H1 (cell line): ENCODE data around the gene RNF126. TPM values are rescaled to one million over a fixed set of nuclear protein-coding genes. Genes with fewer than 3 reads are reported as not detected.
"Not testable (repeated sequence)": the region's sequence is repeated elsewhere in the genome, so short reads cannot be mapped to it uniquely, and the experiment has no call there.

Experiments used
- CTCF ChIA-PET: fragments of 300-600 bp; sonication (Branson Sonifier 250); formaldehyde crosslinking; loops from one replicate; lab custom pipeline; 2021; ENCODE audit not compliant: partially characterized antibody; lab: Charles Lee
- POLR2A ChIA-PET: fragments of 300-600 bp; sonication (Branson Sonifier 250); formaldehyde crosslinking; loops from one replicate; lab custom pipeline; 2021; ENCODE audit warnings: inconsistent platforms; ENCODE audit not compliant: partially characterized antibody; lab: Charles Lee
- DNase-seq, 2 experiments: peaks; one replicate each; pipeline versions ENCODE4 v3.0.0 to v3.0.0-alpha.2; 2010 to 2022; ENCODE audit warnings: low spot score in 2 of 2, low read depth in 1 of 2, mixed read lengths in 1 of 2
- FAIRE-seq: peaks from 2 replicates; lab custom pipeline; 2011; peaks lifted over from hg19 to GRCh38; lab: Jason Lieb, UNC
- H2AFZ ChIP-seq: 2 replicates; pipeline ENCODE4 v1.8.1; 2012; ENCODE audit warnings: low read length, inconsistent platforms
- H2AK5ac ChIP-seq: 2 replicates; pipeline ENCODE4 v1.6.1; 2013; ENCODE audit warnings: low read depth, low read length
- H2BK120ac ChIP-seq: replicated peaks from 2 replicates; pipeline ENCODE3; 2013; ENCODE audit warnings: low read depth, low read length, inconsistent platforms
- H2BK12ac ChIP-seq: 2 replicates; pipeline ENCODE4 v1.6.1; 2013; ENCODE audit warnings: low read depth, low read length
- H2BK15ac ChIP-seq: 2 replicates; pipeline ENCODE4 v1.6.1; 2013; ENCODE audit warnings: low read length
- H2BK20ac ChIP-seq: 2 replicates; pipeline ENCODE4 v1.6.1; 2013; ENCODE audit warnings: low read length
- H2BK5ac ChIP-seq: 2 replicates; pipeline ENCODE4 v1.6.1; 2013; ENCODE audit warnings: low read depth, low read length
- H3K14ac ChIP-seq: 2 replicates; pipeline ENCODE4 v1.6.1; 2013; ENCODE audit warnings: inconsistent platforms; ENCODE audit not compliant: insufficient read length
- H3K18ac ChIP-seq: 2 replicates; pipeline ENCODE4 v1.6.1; 2013; ENCODE audit warnings: low read length; ENCODE audit errors: extremely low read depth
- H3K23ac ChIP-seq: 2 replicates; pipeline ENCODE4 v1.6.1; 2013; ENCODE audit warnings: inconsistent platforms; ENCODE audit not compliant: insufficient read length
- H3K23me2 ChIP-seq: 2 replicates; pipeline ENCODE4 v1.6.1; 2013; ENCODE audit warnings: low read depth, low read length
- H3K27ac ChIP-seq: 2 replicates; pipeline ENCODE4 v1.6.1; 2011; ENCODE audit warnings: low read depth, low read length, inconsistent platforms
- H3K27me3 ChIP-seq, 4 experiments: replicated peaks in 1 of 4; 1 replicate in 1 of 4; 2 replicates in 3 of 4; pipeline versions ENCODE4 v1.6.1 to v1.8.1; 2011 to 2013; ENCODE audit warnings: low read length in 3 of 4, mild to moderate bottlenecking in 3 of 4, inconsistent platforms in 2 of 4, mixed read lengths in 2 of 4, moderate library complexity in 1 of 4; ENCODE audit not compliant: control insufficient read depth in 3 of 4, insufficient read depth in 3 of 4; ENCODE audit errors: extremely low read depth in 1 of 4
- H3K36me3 ChIP-seq, 4 experiments: 2 replicates each; pipeline versions ENCODE4 v1.6.1 to v1.8.1; 2011 to 2013; ENCODE audit warnings: mild to moderate bottlenecking in 4 of 4, low read length in 3 of 4, moderate library complexity in 2 of 4, control low read depth in 1 of 4, inconsistent platforms in 1 of 4; ENCODE audit not compliant: insufficient read depth in 4 of 4, control insufficient read depth in 2 of 4
- H3K4ac ChIP-seq: replicated peaks from 2 replicates; pipeline ENCODE3; 2013; ENCODE audit warnings: low read length, low read depth, mixed read lengths, inconsistent platforms; ENCODE audit not compliant: insufficient read length
- H3K4me1 ChIP-seq, 4 experiments: replicated peaks in 1 of 4; 1 replicate in 1 of 4; 2 replicates in 3 of 4; pipeline versions ENCODE4 v1.6.1 to v1.8.1; 2011 to 2013; ENCODE audit warnings: low read length in 3 of 4, inconsistent platforms in 2 of 4, mixed read lengths in 1 of 4; ENCODE audit not compliant: insufficient read depth in 4 of 4, control insufficient read depth in 3 of 4
- H3K4me2 ChIP-seq, 2 experiments: 2 replicates each; pipeline versions ENCODE4 v1.6.1 to v1.8.1; 2011 to 2013; ENCODE audit warnings: low read depth in 2 of 2, low read length in 2 of 2, control low read depth in 1 of 2, inconsistent platforms in 1 of 2, mild to moderate bottlenecking in 1 of 2; ENCODE audit not compliant: insufficient read depth in 1 of 2
- H3K4me3 ChIP-seq, 4 experiments: fragments of 200-600, 300-600 bp in 1 of 4; sonication (generic), shearing (Covaris generic), sonication (Bioruptor Twin) in 1 of 4; 2 replicates each; pipeline versions ENCODE4 v1.5.1 to v1.8.1; 2011 to 2016; ENCODE audit warnings: low read length in 4 of 4, low read depth in 3 of 4, control low read depth in 2 of 4, inconsistent platforms in 2 of 4, mild to moderate bottlenecking in 2 of 4, mixed read lengths in 1 of 4, moderate library complexity in 1 of 4; ENCODE audit not compliant: insufficient read depth in 2 of 4; ENCODE audit errors: extremely low read depth in 1 of 4
- H3K56ac ChIP-seq: replicated peaks from 2 replicates; pipeline ENCODE3; 2013; ENCODE audit warnings: low read depth, mild to moderate bottlenecking, mixed read lengths, low read length, inconsistent platforms; ENCODE audit not compliant: insufficient read length
- H3K79me1 ChIP-seq: 2 replicates; pipeline ENCODE4 v1.6.1; 2013; ENCODE audit warnings: low read depth, low read length, control low read depth
- H3K79me2 ChIP-seq, 2 experiments: 2 replicates each; pipeline versions ENCODE4 v1.6.1 to v1.8.1; 2012 to 2013; ENCODE audit warnings: low read length in 2 of 2, mild to moderate bottlenecking in 2 of 2, inconsistent platforms in 1 of 2; ENCODE audit not compliant: insufficient read depth in 2 of 2, control insufficient read depth in 1 of 2
- H3K9ac ChIP-seq, 4 experiments: replicated peaks in 1 of 4; 1 replicate in 1 of 4; 2 replicates in 3 of 4; pipeline versions ENCODE4 v1.6.1 to v1.8.1; 2011 to 2013; ENCODE audit warnings: low read depth in 3 of 4, low read length in 3 of 4, control low read depth in 2 of 4, mild to moderate bottlenecking in 2 of 4, moderate library complexity in 2 of 4, inconsistent platforms in 1 of 4; ENCODE audit errors: extremely low read depth in 1 of 4
- H3K9me3 ChIP-seq, 2 experiments: 2 replicates each; pipeline versions ENCODE4 v1.6.1 to v1.8.1; 2012 to 2013; ENCODE audit warnings: mild to moderate bottlenecking in 2 of 2, moderate library complexity in 2 of 2, control low read depth in 1 of 2, inconsistent platforms in 1 of 2, low read depth in 1 of 2, low read length in 1 of 2, mixed read lengths in 1 of 2; ENCODE audit not compliant: insufficient read depth in 2 of 2
- H4K20me1 ChIP-seq, 2 experiments: replicated peaks in 1 of 2; 2 replicates each; pipeline versions ENCODE3 to v1.8.1; 2011 to 2013; ENCODE audit warnings: inconsistent platforms in 2 of 2, low read length in 2 of 2, mild to moderate bottlenecking in 1 of 2; ENCODE audit not compliant: insufficient read depth in 2 of 2, control insufficient read depth in 1 of 2
- H4K5ac ChIP-seq: 2 replicates; pipeline ENCODE4 v1.6.1; 2013; ENCODE audit warnings: low read length, low read depth, mixed read lengths, inconsistent platforms; ENCODE audit not compliant: insufficient read length
- H4K8ac ChIP-seq: 2 replicates; pipeline ENCODE4 v1.8.0; 2013; ENCODE audit warnings: mild to moderate bottlenecking, moderate library complexity, low read length, inconsistent platforms; ENCODE audit not compliant: insufficient read depth; ENCODE audit errors: extremely low read depth
- H4K91ac ChIP-seq: replicated peaks from 2 replicates; pipeline ENCODE3; 2013; ENCODE audit warnings: low read length, mixed read lengths, inconsistent platforms; ENCODE audit not compliant: insufficient read length
- BRCA1 ChIP-seq: IDR thresholded peaks from 2 replicates; pipeline ENCODE4 v1.6.1; 2012; ENCODE audit warnings: low read depth, low read length, improper control_type of control experiment
- MAFK ChIP-seq: IDR thresholded peaks from 2 replicates; pipeline ENCODE4 v1.6.1; 2012; ENCODE audit warnings: low read depth, mild to moderate bottlenecking, improper control_type of control experiment, low read length
- MAX ChIP-seq: IDR thresholded peaks from 2 replicates; pipeline ENCODE4 v1.6.1; 2012; ENCODE audit warnings: inconsistent platforms
- PHF8 ChIP-seq: fragments of 200-600 bp; sonication (generic); conservative IDR thresholded peaks from 2 replicates; pipeline ENCODE4 v1.7.1; 2012; ENCODE audit warnings: low read depth, mild to moderate bottlenecking, inconsistent platforms, low read length, moderate library complexity
- WGBS, 2 experiments: shearing (Covaris generic) in 1 of 2; methylation state at CpG; one replicate each; pipeline versions ENCODE4 v1.1.6 to v1.1.7; 2013 to 2015; ENCODE audit warnings: low lambda C conversion rate in 2 of 2, mixed read lengths in 2 of 2, inconsistent platforms in 1 of 2, low coverage in 1 of 2, missing lambda C conversion rate in 1 of 2; ENCODE audit not compliant: insufficient replicate concordance in 2 of 2, insufficient coverage in 1 of 2, insufficient read length in 1 of 2; ENCODE audit errors: extremely low coverage in 1 of 2, missing lambda C conversion rate in 1 of 2; 5-methylcytosine and 5-hydroxymethylcytosine counted together
- polyA plus RNA-seq, 7 experiments: library from polyadenylated mRNA; depleted of rRNA in 3 of 7; stranded (reverse) in 5 of 7; unstranded in 2 of 7; fragments of >200 nt in 5 of 7; fragments of 200-250 nt in 2 of 7; gene quantifications; 1 replicate in 5 of 7; 2 replicates in 1 of 7; 4 replicates in 1 of 7; pipeline versions ENCODE4 v1.2.1 to v1.2.3, GENCODE V29; 2011 to 2013; ENCODE audit warnings: missing spikeins in 2 of 7, mixed read lengths in 2 of 7
- total RNA-seq: library from RNA; stranded (reverse); fragmentation: NEBNext Ultra II Directional; extraction: Animal tissue kit (Norgen Biotek cat#: 25700); gene quantifications from 2 replicates; pipeline ENCODE4 v1.2.1, GENCODE V29; 2021

The RNF126 gene
- total and polyA plus RNA-seq, 2 of the 8 experiments (the other 6 are each of a cell fraction or from before 2014, with no cell fraction given) = 21.8 to 68.0 TPM

DNA sequence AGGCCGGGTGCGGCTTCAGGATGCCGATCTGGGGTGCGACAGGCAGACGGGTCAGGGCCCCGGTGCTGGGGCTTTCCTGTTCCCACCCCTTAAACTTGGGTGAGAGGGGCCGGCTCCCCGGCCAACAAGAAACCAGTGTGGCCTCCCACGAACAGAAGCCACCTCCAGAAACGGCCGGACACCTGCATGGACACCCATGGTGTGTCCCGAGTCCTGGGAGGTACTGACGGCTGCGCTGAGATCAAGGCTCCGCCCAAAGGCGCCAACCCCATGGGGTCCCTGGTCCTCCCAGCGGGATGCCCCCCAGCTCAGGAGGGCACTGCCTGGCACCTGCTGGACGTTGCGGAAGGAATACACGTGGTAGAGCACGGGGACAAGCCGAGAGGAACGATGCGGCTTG, 41.2 kb downstream of the RNF126 start (continued):
- no peak for TF ChIP-seq PHF8
- TF ChIP-seq MAFK = no peak
- TF ChIP-seq MAX = no peak
- no peak for TF ChIP-seq BRCA1

DNA sequence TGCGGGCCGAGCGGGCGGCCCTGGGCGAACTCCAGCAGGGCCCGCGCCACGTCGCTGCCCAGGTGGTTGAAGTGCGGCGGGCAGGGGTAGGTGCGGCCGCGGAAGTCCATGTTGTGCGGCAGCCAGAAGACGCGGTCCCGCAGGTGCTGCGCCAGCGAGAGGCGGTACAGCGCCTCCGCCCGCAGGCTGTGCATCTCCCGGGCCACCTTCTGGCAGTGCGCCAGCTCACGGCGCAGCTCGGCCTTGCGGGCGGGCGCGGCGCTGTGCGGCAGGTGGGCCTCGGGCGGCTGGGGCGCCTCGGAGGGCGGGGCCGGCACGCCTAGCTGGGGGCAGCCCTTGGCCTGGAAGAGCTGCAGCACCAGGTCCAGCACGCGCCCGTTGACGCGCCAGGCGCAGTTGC, 41.8 kb downstream of the RNF126 start:
- H2BK15ac ChIP-seq, H3K27me3 ChIP-seq, H3K79me2 ChIP-seq, H2BK12ac ChIP-seq, H4K5ac ChIP-seq, FAIRE-seq, DNase-seq, H3K4me1 ChIP-seq, H2BK120ac ChIP-seq, H4K91ac ChIP-seq, H3K4ac ChIP-seq, H3K4me3 ChIP-seq, H3K79me1 ChIP-seq, H2AFZ ChIP-seq, H2BK20ac ChIP-seq, H3K14ac ChIP-seq, H3K23ac ChIP-seq, H3K4me2 ChIP-seq, H3K27ac ChIP-seq, H2AK5ac ChIP-seq, H3K18ac ChIP-seq, H3K56ac ChIP-seq, H3K9me3 ChIP-seq, H3K9ac ChIP-seq, CTCF ChIA-PET, H3K23me2 ChIP-seq, H4K8ac ChIP-seq, H2BK5ac ChIP-seq: not testable (repeated sequence)
- Histone ChIP-seq H4K20me1 (peaks cover 0 to 15% of the 10 kb centered on the region in 2 experiments), H3K36me3 (peaks cover 4 to 69% (median 37%) of the 10 kb centered on the region in 4 experiments; a peak in 7 of 8 replicates)
- WGBS, 2 experiments = 97% methylated on average over 34 of the region's 48 CpGs; no CpG with 5 or more reads in 1 of the 2 experiments
- POLR2A ChIA-PET = interaction anchor here (1.4 to 1.5 kb wide), 2 partner anchors 9 to 34 kb away, joined by 3 read pairs; no protein-coding TSS in a partner anchor
